CD4-positive, alpha-beta T cell treated with Interleukin-1 beta for 1 hour (primary cell): Measurements from ENCODE around the gene RING1.
"Not testable (repeated sequence)": the region's sequence is repeated elsewhere in the genome, so short reads cannot be mapped to it uniquely, and the experiment has no call there.

Source experiments
- DNase-seq, 2 donors: peaks; one replicate each; pipeline ENCODE4 v3.0.0-alpha.2; 2020 to 2022

RING1 gene

GRCh38 chr6:33207552-33208090 is 679 bp upstream of the RING1 start:
- peak in 1 of 2 donors; percentile 18 for DNase-seq

GRCh38 chr6:33209856-33210255 is 1.6 kb downstream of the RING1 start:
- DNase-seq: no peak

GRCh38 chr6:33211136-33211535 is 2.8 kb downstream of the RING1 start:
- no peak for DNase-seq

GRCh38 chr6:33211666-33212422 is 3.5 kb downstream of the RING1 start:
- no peak for DNase-seq

GRCh38 chr6:33212857-33213165 is 4.5 kb downstream of the RING1 start:
- DNase-seq: no peak

- peak in 1 of 2 donors; percentile 10 for DNase-seq
Observed at GRCh38 chr6:33213166-33213988, 5.1 kb downstream of the RING1 start.

GRCh38 chr6:33213989-33214335 is 5.7 kb downstream of the RING1 start:
- DNase-seq: no peak

- no peak for DNase-seq
Observed at GRCh38 chr6:33215271-33216116, 7.2 kb downstream of the RING1 start.

GRCh38 chr6:33216117-33216649 is 7.9 kb downstream of the RING1 start:
- DNase-seq: no peak

- DNase-seq: no peak
Observed at GRCh38 chr6:33217246-33217645, 8.9 kb downstream of the RING1 start.

GRCh38 chr6:33217681-33218080 is 9.4 kb downstream of the RING1 start:
- DNase-seq: no peak

- not testable (repeated sequence) for DNase-seq
Observed at GRCh38 chr6:33226503-33227120, 18.3 kb downstream of the RING1 start.

GRCh38 chr6:33235221-33235634 is 26.9 kb downstream of the RING1 start:
- DNase-seq: no peak

- no peak for DNase-seq
Observed at GRCh38 chr6:33236328-33236727, 28.0 kb downstream of the RING1 start.

GRCh38 chr6:33236852-33237251 is 28.6 kb downstream of the RING1 start:
- DNase-seq: no peak

GRCh38 chr6:33237741-33238140 is 29.4 kb downstream of the RING1 start:
- DNase-seq: no peak

GRCh38 chr6:33241968-33242367 is 33.7 kb downstream of the RING1 start:
- no peak for DNase-seq

GRCh38 chr6:33243476-33243875 is 35.2 kb downstream of the RING1 start:
- no peak for DNase-seq

- DNase-seq: peak; percentile 89 to 90
Observed at GRCh38 chr6:33247977-33248642, 39.8 kb downstream of the RING1 start.

- peak in 1 of 2 donors; percentile 36 for DNase-seq
Observed at GRCh38 chr6:33248643-33248931, 40.3 kb downstream of the RING1 start.

GRCh38 chr6:33248932-33249731 is 40.8 kb downstream of the RING1 start:
- DNase-seq: peak; percentile 99
